Activated CD4-positive, alpha-beta T cell treated with anti-CD3 and anti-CD28 coated beads, Interleukin-2, Interleukin-6, amounts not matched to agents 100 ng/mL and 50 ng/mL, durations not matched to agents 16 hours and 8 hours (primary cell): ENCODE data around the gene RRN3.
"Not testable (repeated sequence)": the region's sequence is repeated elsewhere in the genome, so short reads cannot be mapped to it uniquely, and the experiment has no call there.

ENCODE experiments used
- DNase-seq: peaks from one replicate; pipeline ENCODE4 v3.0.0-alpha.2; 2020

Gene RRN3

DNA sequence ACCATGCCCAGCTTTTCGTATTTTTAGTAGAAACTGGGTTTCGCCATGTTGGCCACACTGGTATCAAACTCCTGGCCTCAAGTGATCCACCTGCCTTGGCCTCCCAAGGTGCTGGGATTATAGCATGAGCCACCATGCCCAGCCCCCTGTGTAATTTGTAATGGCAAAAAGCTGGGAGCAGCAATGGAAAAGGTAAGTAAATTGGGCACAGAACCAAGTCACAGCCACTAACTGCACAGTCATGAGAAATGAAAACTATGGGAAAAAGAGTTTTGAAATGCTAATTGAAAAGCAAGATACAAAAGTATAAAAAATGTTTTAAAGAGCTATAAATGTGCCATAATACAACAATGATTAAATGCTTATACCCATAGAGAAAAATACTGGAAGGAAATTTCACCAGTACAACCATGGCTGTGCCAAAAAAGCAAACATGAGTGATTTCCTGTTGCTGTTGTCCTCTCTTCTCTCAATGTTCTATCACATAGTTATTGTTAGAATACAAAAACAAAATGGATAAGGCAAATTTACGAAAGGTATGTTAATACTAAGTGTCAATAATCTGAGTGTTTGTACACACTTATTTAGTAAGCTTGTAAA lies 44.4 kb downstream of the RRN3 start:
- no peak for DNase-seq

DNA sequence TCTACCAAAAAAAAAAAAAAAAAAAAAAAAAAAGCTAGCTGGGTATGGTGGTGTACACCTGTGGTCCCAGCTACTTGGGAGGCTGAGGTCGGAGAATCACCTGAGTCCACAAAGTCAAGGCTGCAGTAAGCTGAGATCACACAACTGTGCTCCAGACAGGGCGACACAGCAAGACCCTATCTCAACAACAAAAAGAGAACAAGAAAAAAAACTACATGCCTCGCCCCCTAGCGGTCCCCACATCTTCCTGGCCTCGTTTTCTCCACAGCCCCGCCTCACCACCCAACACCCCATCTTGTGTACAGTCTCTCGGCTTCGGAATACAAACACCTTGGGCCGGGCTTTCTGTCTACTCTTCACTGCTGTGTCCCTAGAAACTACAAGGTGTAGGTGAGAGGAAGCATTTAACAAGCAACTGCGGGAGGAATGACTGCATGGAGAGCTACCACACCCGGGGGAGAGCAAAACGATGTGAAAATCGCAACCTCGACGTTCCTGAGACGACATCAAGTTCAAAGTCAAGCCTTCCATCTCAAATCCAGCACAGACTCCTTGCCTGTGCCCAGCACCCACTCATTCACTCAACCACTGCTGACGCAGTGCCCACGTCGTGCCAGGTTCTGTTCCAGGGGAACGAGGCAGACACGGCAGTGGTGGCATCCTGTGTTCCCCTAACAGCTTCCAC lies 47.2 kb downstream of the RRN3 start:
- no peak for DNase-seq

DNA sequence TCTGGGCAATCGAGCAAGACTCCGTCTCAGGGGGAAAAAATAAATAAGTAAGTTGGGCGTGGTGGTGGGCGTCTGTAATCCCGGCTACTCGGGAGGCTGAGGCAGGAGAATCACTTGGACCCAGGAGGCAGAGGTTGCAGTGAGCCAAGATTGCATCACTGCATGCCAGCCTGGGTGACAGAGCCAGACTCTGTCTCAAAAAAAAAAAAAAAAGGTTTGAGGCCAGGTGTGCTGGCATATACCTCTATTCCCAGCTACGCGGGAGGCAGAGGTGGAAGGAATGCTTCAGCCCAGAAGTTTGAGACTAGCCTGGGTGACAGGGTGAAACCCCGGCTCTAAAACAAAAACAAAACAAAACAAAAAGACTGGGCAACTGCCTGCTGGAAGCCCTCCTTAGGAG lies 48.8 kb downstream of the RRN3 start:
- DNase-seq: not testable (repeated sequence)

DNA sequence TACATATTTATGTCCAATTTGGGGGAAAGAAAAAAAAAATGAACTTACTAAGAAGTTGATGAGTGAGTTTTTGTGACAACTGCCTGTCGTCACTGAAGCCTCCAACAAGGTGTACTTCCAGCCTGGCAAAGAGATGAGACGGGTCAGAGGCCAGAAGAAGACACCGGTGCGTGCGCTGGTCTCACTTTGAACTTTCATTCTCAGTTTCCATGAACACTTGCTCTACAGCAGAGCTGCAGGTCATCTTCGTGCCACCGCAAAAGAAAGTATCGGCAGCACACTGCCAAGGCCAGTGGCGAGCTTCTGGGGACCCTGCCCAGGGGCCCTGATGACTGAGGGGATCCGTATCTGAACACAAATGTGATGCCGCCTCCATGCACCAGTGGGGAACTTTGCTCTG lies 49.8 kb downstream of the RRN3 start:
- DNase-seq: no peak

DNA sequence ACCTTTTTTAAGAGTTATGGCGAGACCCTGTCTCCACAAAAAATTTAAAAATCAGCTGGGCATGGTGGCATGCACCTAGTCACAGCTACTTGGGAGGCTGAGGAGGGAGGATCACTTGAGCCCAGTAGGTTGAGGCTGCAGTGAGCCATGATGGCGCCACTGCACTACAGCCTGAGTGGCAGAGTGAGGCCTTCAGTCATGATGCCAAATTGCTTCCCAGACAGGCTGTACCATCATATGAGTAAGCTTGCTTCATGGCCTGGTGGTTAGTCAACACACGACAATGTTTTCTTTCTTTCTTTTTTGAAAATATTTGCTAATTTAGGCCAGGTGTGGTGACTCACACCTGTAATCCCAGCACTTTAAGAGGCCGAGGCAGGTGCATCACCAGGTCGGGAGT lies 50.7 kb downstream of the RRN3 start:
- no peak for DNase-seq

DNA sequence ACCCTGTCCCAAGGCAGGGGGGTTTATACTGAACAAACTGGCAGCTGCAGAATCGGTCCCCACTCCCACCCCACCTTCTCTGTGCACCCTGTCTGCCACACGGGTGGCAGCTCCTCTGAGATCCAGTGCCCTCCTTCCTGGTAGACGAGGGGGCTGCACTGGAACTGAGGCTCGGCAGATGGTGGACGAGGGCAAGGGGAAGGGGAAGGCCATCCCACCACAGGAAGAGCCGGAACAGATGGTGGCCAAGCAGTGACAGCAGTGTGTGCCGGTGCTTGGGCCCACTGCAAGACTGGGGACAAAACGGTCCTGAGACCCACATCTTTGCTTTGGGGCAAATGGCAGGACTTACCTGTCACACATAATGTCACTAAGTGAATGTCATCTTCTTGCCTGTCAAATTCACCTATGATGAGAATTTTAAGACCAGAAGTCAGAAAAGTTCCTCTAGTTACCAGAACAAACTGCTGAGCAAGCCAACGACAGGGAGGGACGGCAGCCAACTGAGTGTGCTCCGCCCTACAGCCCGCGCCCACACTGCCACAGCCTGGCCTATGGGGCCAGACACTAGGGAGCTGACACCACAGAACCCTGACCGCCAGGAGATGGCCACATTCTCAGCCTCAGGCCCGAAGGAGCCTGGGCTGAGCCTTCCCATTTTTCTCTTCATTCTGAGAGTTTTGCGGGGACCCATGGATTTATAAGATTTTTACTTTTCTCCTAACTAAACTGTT lies 52.6 kb downstream of the RRN3 start:
- no peak for DNase-seq

DNA sequence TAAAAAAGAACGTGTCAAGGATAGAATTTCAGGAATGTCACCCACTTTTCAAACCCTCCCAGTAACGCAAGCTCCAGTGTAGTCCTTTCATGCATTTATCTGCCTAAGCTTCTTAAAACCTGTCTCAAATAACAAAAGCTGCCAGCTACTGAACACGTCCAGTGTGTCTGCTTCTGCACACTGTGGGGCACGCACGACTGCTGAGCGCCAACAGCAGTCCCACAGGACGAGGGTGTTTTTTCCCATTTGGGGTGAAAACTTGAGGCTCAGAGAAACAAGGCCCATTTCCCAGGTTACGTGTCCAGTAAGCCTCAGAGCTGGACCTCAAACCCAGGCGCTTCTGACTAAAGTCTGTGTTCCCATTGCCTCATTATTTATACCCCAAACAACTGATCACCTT lies 55.4 kb downstream of the RRN3 start:
- DNase-seq: no peak

DNA sequence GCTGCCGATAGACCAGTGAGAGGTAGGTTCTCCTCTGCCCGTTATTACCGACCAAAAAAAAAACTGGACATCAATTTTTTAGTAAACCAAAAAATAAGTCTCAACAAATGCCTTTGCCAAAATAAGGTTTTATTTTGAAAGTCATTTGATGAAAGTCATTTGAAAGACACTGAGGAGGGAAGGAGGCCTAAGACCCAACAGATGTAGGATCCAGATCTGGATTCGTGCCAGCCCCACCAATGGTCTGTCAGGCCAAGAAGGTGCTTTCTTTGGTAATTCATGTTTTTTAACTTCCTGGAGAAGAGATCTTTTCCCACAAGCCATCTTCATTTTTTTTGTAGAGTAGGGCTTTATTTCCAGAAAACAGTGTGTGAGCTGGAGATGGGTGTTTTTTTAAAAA lies 56.3 kb downstream of the RRN3 start:
- DNase-seq: no peak

DNA sequence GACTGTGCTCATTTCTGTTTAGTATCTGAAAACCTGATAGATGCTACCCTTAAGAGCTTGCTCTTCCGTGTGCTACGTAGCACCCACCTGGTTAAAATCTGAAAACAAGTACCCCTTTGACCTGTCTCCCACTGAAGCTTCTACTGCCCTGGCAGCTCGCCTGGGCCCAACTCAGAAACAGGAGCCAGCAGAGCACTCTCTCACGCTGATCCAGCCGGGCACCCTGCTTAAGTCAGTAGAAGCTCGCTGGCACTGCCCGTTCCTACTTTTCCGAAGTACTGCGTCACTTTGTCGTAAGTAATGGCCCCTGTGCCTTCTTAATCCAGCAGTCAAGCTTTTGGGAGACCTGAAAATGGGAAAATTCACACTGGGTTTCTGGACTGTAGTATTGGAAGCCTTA lies 57.1 kb downstream of the RRN3 start:
- DNase-seq: no peak

DNA sequence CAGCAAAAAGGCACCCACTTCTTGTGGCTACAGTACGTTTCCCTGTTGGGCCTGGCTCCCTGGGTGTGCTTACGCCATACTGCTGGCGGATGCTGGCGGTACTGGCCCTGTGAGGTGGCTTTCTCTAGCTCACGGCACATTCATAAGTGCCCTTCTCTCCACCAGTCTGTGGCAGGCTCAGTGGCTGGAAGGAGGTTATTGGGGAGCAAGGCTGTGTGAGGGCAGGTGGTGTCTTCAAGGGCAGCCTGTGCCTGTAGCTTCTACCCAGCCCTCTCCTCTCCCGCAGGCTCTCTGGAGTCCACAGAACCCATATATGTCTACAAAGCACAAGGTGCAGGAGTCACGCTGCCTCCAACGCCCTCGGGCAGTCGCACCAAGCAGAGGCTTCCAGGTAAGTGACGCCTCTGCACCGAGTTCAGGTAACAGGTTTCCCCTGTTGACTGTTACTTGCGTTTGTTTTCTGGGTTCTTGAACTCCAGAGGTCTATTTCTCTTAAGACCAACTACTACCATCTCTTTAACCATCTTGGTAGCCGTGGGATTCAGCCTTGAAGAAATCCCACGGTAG lies 58.8 kb downstream of the RRN3 start:
- no peak for DNase-seq

DNA sequence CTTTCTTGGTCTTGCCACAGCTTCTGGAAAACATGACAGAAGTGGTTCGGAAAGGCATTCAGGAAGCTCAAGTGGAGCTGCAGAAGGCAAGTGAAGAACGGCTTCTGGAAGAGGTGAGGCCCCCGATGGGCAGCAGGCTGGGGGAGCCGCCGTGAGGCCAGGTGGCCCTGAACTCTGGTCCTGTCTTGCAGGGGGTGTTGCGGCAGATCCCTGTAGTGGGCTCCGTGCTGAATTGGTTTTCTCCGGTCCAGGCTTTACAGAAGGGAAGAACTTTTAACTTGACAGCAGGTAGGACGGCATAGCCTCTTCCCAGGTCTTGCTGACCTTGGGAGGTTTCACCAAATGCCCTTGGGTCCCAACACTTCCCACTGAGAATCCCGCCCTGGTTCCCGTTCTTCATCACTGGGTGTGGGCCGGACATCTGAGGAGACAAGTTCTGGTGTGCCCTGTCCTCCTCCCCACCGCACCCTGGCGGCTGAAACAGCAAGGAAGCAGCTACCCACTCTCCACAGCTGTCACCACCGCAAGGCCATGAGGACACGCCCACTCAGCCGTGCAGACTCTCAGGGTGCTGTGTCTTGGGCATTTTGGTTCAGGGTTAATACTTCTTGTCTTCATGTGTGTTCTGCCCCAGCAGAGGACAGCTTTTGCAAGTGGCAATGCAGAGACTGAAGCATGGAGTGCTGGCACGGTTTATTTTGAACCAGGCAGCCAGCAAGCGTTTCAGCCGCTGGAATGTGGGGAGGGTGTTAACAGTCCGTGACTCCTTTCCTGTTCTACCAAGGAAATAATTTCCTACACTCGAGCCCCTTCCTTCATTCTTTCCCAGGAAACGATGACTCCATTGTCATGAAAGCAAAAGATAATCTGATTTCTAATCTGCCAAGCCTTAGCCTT lies 59.6 kb downstream of the RRN3 start:
- no peak for DNase-seq

DNA sequence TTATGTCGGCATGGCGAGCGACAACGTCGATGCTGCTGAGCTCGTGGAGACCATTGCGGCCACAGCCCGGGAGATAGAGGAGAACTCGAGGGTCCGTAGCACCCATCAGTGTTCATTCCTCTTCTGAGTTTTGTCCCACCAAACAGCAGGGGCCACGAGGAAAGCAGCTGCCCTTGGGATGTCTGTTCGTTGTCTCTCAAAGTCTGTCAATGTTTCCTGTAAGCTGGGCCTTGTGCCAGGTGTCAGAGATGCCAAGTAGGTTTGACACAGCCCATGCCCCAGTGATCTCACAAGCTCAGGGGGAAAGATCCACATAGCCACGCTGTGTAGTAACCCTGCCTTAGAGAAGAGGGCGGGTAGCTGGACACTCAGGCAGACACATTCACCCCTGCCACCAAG lies 60.8 kb downstream of the RRN3 start:
- no peak for DNase-seq

DNA sequence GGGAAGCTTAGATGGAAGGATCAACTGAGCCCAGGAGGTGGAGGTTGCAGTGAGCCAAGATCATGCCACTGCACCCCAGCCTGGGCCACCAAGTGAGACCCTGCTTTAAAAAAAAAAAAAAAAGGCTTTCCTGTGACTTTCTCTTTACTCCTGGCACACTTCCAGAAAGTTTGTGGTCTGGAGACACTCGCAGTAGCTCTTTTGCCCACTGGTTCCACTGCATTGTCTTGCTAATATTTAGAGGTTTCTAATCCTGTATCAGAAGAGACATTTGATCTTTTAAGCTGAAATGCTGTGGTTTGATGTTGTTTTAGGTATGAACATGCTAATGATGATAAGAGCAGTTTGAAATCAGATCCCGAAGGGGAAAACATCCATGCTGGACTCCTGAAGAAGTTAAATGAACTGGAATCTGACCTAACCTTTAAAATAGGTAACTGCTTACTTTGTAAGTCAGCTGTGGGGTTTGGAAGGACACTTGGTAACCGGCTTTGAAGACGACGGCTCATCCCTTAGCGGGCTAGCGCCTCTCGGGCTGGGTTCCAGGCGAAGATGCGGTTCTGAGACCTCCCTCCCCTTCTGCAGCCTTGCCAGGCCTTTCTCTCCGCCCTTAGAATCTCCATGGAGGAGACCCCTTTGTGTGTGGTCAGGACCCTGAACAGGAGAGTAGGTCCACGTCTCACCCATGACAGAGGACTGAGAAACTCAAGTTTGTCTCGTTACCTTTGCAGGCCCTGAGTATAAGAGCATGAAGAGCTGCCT lies 61.3 kb downstream of the RRN3 start:
- no peak for DNase-seq

DNA sequence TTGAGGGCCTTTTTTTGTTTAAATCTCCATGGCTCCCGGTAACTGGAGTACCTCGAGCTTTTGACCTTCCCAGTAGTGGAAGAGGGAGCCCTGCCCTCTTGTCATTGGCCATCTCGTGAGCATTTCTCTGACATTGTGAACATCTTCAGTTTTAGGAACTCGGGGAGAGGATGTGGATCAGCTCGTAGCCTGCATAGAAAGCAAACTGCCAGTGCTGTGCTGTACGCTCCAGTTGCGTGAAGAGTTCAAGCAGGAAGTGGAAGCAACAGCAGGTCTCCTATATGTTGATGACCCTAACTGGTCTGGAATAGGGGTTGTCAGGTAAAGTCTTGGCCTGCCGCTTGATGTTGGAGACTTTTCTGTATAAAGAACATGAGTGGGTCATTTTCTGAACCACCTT lies 62.5 kb downstream of the RRN3 start:
- no peak for DNase-seq

DNA sequence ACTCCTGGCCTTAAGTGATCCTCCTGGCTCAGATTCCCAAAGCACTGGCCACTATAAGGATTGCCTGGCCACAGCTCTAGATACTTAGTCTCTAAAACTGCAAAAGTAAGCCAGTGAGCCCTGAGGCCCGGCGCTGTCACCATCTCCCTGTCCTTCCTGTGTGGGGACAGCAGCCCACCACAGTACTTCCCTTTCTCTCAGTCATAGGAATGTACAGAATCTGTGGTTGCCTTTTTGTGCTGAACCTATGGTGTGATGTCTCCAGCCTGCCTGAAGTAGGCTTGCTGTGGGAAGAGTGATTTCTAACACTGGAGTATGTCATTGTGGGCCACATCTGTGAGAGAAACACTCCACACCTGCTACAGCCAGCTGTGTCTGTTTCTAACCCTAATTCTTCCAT lies 62.9 kb downstream of the RRN3 start:
- no peak for DNase-seq

DNA sequence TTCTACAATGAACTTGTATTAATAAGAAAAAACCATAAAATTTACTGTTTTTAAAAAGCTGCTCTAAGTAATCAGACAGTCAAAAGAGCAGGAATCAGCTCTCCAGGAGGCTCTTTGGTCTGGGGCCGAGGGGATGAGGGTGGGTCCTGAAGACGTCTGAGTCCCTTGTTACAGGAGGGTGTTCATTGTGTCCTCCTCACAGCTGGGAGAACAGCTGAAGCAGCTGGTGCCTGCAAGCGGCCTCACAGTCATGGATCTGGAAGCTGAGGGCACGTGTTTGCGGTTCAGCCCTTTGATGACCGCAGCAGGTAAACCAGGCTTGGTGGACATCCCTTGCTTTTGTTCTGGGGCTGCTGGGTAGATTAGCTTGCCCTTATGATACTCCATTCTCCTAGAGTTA lies 64.3 kb downstream of the RRN3 start:
- not testable (repeated sequence) for DNase-seq

DNA sequence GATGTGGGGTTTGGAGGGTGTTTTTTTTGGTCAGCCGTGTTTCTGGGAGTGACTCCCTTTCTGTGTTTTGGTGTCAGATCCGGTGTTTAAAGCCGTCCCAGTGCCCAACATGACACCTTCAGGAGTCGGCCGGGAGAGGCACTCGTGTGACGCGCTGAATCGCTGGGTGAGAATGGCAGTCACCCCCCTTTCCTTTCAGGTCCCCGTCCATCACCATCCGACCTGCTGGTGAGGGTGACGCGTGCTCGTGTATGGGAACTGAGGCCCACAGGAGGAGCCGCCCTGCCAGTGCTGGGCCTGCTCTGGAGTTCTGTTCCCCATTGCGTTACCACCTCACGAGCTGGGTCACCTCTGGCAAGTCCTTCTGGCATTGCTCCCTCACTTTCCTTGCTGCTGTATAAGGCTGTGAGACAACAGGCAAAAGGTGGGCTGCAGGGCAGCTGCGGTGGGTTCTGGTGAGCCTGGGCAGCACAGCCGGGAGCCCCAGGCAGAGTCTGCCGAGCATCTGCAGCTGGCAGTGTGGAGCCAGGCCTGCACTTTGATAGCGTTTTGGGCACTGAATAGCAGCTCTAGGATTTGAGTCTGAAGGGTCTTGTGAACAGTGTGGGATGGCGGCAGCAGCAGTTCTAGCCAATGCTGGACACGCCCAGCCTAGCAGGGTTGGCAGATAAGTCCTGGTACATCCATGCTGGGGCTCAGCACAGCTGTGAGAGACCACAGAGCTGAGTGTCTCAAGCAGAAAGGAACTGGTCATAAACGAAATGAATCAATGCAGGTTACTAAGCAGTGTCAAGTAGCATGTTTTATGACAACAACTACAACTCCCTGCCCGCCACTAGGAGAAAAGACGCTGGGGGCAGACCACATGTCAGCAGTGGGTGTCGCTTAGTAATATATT lies 65.0 kb downstream of the RRN3 start:
- not testable (repeated sequence) for DNase-seq

DNA sequence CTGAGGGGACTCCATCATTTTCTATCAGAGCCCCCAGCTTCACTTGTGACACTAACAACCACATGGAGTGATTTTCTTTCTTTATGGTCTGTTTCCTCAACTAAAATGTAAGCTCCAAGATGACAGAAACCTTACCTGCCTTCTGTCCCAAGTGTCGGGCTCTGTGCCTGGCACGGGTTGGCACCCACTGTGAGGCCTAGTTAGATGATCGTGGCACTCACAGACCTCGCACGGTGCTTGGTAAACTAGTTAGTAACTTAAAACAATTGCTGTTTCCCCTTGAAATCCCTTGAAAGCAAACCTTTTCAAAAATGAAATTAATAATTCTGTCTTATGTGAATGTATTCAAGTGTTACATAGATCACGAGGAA lies 65.7 kb downstream of the RRN3 start:
- not testable (repeated sequence) for DNase-seq

DNA sequence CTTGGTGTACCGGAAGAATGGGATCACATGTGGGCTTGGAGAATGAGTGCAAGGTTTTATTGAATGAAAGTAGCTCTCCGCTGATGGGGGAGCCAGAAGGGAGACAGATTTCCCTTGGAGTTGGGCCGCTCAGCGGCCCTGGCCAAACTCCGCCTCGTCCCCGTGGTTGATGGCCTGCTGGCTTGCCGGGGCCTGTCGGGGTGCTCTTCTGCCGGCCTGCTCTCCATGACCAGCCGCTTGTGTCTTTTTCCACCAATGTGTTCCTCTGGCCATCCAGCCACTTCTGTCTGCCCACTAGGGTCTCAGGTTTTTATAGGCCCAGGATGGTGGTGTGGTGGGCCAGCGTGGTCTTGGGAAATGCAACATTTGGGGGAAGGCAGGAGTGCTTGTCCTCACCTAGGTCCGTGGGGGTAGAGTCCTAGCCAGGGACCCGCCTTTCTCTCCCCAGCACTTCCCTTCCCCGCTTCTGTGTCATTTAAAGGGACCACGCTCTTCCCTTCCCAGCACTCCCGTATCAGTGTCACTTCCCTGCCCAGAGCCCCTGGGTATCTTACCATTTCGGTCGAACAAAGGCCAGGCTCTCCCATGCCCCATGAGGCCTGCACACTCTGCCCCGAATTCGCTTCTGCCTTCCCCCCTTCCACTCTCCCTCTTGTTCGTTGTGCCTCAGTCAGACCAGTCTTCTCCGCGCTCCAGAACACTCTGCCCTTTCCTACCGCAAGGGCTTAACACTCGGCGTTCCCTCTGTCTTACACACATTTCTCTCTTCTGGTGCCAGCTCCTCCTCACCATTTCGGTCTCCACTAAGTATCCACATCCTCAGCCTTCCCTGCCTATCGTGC lies 66.3 kb downstream of the RRN3 start:
- not testable (repeated sequence) for DNase-seq

DNA sequence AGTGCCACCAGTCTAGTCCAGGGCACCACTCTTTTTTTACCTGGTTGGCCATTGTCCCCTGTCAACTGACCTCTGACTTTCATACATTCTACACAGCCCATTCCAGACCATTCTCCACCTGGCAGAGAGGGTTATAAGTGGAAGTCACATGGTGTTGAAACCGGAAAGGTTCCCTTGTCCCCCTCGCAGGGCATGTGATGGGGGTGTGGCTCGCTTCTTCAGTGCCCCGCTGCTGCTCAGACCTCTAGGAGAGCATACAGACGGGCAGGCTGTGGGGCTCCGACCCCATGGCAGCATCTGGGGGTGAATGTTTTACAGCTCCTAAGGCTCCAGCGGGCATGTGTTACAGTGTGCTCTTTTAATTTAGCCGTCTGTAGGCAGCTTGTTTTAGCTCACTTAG lies 67.0 kb downstream of the RRN3 start:
- not testable (repeated sequence) for DNase-seq
